B cell (primary cell): ENCODE results near the gene APOC3. TPM values are rescaled to one million over a fixed set of nuclear protein-coding genes. Genes with fewer than 3 reads are reported as not detected.
A peak's percentile ranks its signal among the peaks of the same experiment; 100 is the strongest.

Experiments
- ATAC-seq: fragments of 200-7000 bp; cut with Tn5 transposase; one replicate; pipeline ENCODE4 v1.10.0; 2021; ENCODE audit warnings: low read depth, mild to moderate bottlenecking, moderate number of reproducible peaks, moderate library complexity
- CTCF ChIA-PET: fragments of 350-600 bp; sonication (Branson Sonifier 250); formaldehyde crosslinking; loops from one replicate; lab custom pipeline; 2021; ENCODE audit warnings: antibody characterized with exemption, inconsistent platforms; lab: Charles Lee
- POLR2A ChIA-PET: fragments of 350-600 bp; sonication (Branson Sonifier 250); formaldehyde crosslinking; loops from one replicate; lab custom pipeline; 2021; ENCODE audit warnings: antibody characterized with exemption; lab: Charles Lee
- DNase-seq: peaks from one replicate; pipeline ENCODE4 v3.0.0; 2013
- H2AFZ ChIP-seq: 2 replicates; pipeline ENCODE4 v1.6.1; 2012; ENCODE audit warnings: mild to moderate bottlenecking, low read depth, low read length; ENCODE audit not compliant: insufficient read depth, poor library complexity, severe bottlenecking
- H3K27ac ChIP-seq, 2 donors: 1 replicate in 1 of 2; 2 replicates in 1 of 2; pipeline ENCODE4 v1.5.1; 2012 to 2013; ENCODE audit warnings: low read length in 2 of 2, mild to moderate bottlenecking in 2 of 2, moderate library complexity in 1 of 2
- H3K27me3 ChIP-seq, 4 experiments: fragments of 200-600 bp in 1 of 4; sonication (generic) in 1 of 4; replicated peaks in 1 of 4; 1 replicate in 2 of 4; 2 replicates in 2 of 4; pipeline versions ENCODE4 v1.6.1 to v1.7.0; 2013 to 2016; ENCODE audit warnings: low read length in 3 of 4, mild to moderate bottlenecking in 2 of 4, mixed read lengths in 1 of 4, moderate library complexity in 1 of 4; ENCODE audit not compliant: insufficient read depth in 4 of 4, control insufficient read depth in 3 of 4; ENCODE audit errors: control extremely low read depth in 1 of 4
- H3K36me3 ChIP-seq, 2 experiments: replicated peaks in 1 of 2; 1 replicate in 1 of 2; 2 replicates in 1 of 2; pipeline versions ENCODE4 v1.6.1 to v1.7.1; 2013; ENCODE audit warnings: low read length in 1 of 2; ENCODE audit not compliant: insufficient read depth in 2 of 2, control insufficient read depth in 1 of 2; ENCODE audit errors: control extremely low read depth in 1 of 2, extremely low read depth in 1 of 2
- H3K4me1 ChIP-seq, 2 donors: fragments of 200-600 bp in 1 of 2; sonication (generic) in 1 of 2; 1 replicate in 1 of 2; 2 replicates in 1 of 2; pipeline versions ENCODE4 v1.5.1 to v1.6.1; 2013 to 2017; ENCODE audit warnings: low read length in 2 of 2; ENCODE audit not compliant: control insufficient read depth in 2 of 2, insufficient read depth in 2 of 2
- H3K4me2 ChIP-seq: replicated peaks from 2 replicates; pipeline ENCODE3; 2012; ENCODE audit warnings: mild to moderate bottlenecking, low read depth, low read length; ENCODE audit not compliant: poor library complexity, severe bottlenecking
- H3K4me3 ChIP-seq, 5 experiments: fragments of 200-600 bp in 1 of 5; sonication (generic) in 1 of 5; 1 replicate in 3 of 5; 2 replicates in 2 of 5; pipeline versions ENCODE4 v1.5.1 to v1.7.0; 2011 to 2016; ENCODE audit warnings: low read length in 4 of 5, mild to moderate bottlenecking in 4 of 5, low read depth in 2 of 5, control low read depth in 1 of 5, moderate library complexity in 1 of 5; ENCODE audit not compliant: insufficient read depth in 1 of 5; ENCODE audit errors: control extremely low read depth in 1 of 5, extremely low read depth in 1 of 5
- H3K79me2 ChIP-seq: fragments of 200-600 bp; sonication (generic); one replicate; pipeline ENCODE4 v1.6.0; 2016; ENCODE audit warnings: low read length; ENCODE audit not compliant: control insufficient read depth, insufficient read depth
- H3K9ac ChIP-seq: fragments of 200-600 bp; sonication (generic); 2 replicates; pipeline ENCODE4 v1.6.1; 2017; ENCODE audit warnings: mild to moderate bottlenecking, low read length, moderate library complexity
- H3K9me3 ChIP-seq, 3 donors: one replicate each; pipeline versions ENCODE4 v1.6.1 to v1.7.1; 2013; ENCODE audit warnings: low read length in 2 of 3; ENCODE audit not compliant: control insufficient read depth in 2 of 3, insufficient read depth in 1 of 3; ENCODE audit errors: control extremely low read depth in 1 of 3
- H4K20me1 ChIP-seq: 2 replicates; pipeline ENCODE4 v1.6.0; 2012; ENCODE audit warnings: mild to moderate bottlenecking, low read length; ENCODE audit not compliant: insufficient read depth, control insufficient read depth, poor library complexity, severe bottlenecking
- H3K27ac Mint-ChIP-seq: one replicate; pipeline ENCODE4 v1.8.0; 2021; ENCODE audit warnings: mixed read lengths
- H3K27me3 Mint-ChIP-seq: one replicate; pipeline ENCODE4 v1.8.0; 2021; ENCODE audit warnings: mixed read lengths
- H3K4me1 Mint-ChIP-seq: one replicate; pipeline ENCODE4 v1.8.0; 2021; ENCODE audit warnings: mixed read lengths
- H3K4me3 Mint-ChIP-seq: one replicate; pipeline ENCODE4 v1.8.0; 2021; ENCODE audit warnings: mixed read lengths
- H3K9me3 Mint-ChIP-seq: one replicate; pipeline ENCODE4 v1.8.0; 2022; ENCODE audit warnings: mixed read lengths; ENCODE audit not compliant: insufficient read depth
- EZH2 ChIP-seq: IDR thresholded peaks from 2 replicates; pipeline ENCODE4 v1.6.1; 2012; ENCODE audit warnings: borderline replicate concordance, low read depth, mild to moderate bottlenecking, moderate library complexity, low read length; ENCODE audit not compliant: insufficient read depth, poor library complexity, severe bottlenecking
- WGBS: methylation state at CpG from one replicate; pipeline ENCODE4 v1.1.5; 2013; ENCODE audit warnings: missing lambda C conversion rate; ENCODE audit not compliant: insufficient coverage; 5-methylcytosine and 5-hydroxymethylcytosine counted together
- intact Hi-C: fragments of 100-400 bp; cut with micrococcal nuclease; formaldehyde crosslinking; loops from one replicate; pipeline ENCODE4 v1.10.0; 2022
- polyA plus RNA-seq: library from polyadenylated mRNA; depleted of rRNA; stranded (reverse); fragments of >200 nt; gene quantifications from 2 replicates; pipeline ENCODE4 v1.2.3, GENCODE V29; 2012
- total RNA-seq, 2 donors: library from RNA; stranded (reverse); fragments of 120-200 nt in 1 of 2; gene quantifications; 1 replicate in 1 of 2; 2 replicates in 1 of 2; pipeline versions ENCODE4 v1.2.3 to v1.2.4, GENCODE V29; 2013 to 2022
- TF ChIP-seq, protein P1 (sequence below): fragments of 200-600 bp; IDR thresholded peaks from one replicate; pipeline ENCODE4 v1.8.0; 2022; ENCODE audit warnings: antibody characterized with exemption, mild to moderate bottlenecking

Gene APOC3
- total and polyA plus RNA-seq, 2 donors (not counting 1 experiment from before 2014, with no cell fraction given), result not detected

- no peak overlapping the region for H3K9ac ChIP-seq
- Mint-ChIP-seq H3K9me3 (no peaks in the 10 kb centered on the region), H3K27ac (peak overlapping the region; percentile 98), H3K27me3 (peaks cover 7% of the 10 kb centered on the region), H3K4me3 (peak overlapping the region; percentile 98), H3K4me1 (peaks cover 37% of the 10 kb centered on the region)
- H3K9me3 ChIP-seq, result no peaks in the 10 kb centered on the region
- intact Hi-C loops, result loop anchor here (5.0 kb wide), 1 partner anchor 541 kb away; the partner anchor contains the start of gene CEP164
- ChIA-PET POLR2A (interaction anchor here (0.8 to 2.3 kb wide), 2 partner anchors 14 to 358 kb away, joined by 3 to 11 read pairs; partner anchors contain the start of genes BUD13 and PAFAH1B2), CTCF (interaction anchor here (1.2 to 2.3 kb wide), 2 partner anchors 9 to 441 kb away, joined by 4 to 10 read pairs; no protein-coding TSS in a partner anchor)
- peaks cover 0 to 10% (median 0%) of the 10 kb centered on the region in 4 experiments for H3K27me3 ChIP-seq
- peaks cover 6 to 52% of the 10 kb centered on the region in 2 experiments for H3K36me3 ChIP-seq
- ATAC-seq (no peak), DNase-seq (no peak)
- no peak for TF ChIP-seq EZH2
- TF ChIP-seq, protein P1, sequence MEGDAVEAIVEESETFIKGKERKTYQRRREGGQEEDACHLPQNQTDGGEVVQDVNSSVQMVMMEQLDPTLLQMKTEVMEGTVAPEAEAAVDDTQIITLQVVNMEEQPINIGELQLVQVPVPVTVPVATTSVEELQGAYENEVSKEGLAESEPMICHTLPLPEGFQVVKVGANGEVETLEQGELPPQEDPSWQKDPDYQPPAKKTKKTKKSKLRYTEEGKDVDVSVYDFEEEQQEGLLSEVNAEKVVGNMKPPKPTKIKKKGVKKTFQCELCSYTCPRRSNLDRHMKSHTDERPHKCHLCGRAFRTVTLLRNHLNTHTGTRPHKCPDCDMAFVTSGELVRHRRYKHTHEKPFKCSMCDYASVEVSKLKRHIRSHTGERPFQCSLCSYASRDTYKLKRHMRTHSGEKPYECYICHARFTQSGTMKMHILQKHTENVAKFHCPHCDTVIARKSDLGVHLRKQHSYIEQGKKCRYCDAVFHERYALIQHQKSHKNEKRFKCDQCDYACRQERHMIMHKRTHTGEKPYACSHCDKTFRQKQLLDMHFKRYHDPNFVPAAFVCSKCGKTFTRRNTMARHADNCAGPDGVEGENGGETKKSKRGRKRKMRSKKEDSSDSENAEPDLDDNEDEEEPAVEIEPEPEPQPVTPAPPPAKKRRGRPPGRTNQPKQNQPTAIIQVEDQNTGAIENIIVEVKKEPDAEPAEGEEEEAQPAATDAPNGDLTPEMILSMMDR, result no peak
- H3K4me3 ChIP-seq, result no peak overlapping the region
- H2AFZ ChIP-seq, result no peak overlapping the region
- H4K20me1 ChIP-seq, result peaks cover 5% of the 10 kb centered on the region
- H3K27ac ChIP-seq, result no peak overlapping the region
- 83% methylated on average over 2 of the region's 2 CpGs for WGBS
- peaks cover 34% of the 10 kb centered on the region for H3K79me2 ChIP-seq
- peak overlapping the region; percentile 91 for H3K4me2 ChIP-seq
- H3K4me1 ChIP-seq, result peaks cover 21 to 26% of the 10 kb centered on the region in 2 donors
Measured at GRCh38 chr11:116786326-116786725, 43.4 kb upstream of the APOC3 start.

DNA sequence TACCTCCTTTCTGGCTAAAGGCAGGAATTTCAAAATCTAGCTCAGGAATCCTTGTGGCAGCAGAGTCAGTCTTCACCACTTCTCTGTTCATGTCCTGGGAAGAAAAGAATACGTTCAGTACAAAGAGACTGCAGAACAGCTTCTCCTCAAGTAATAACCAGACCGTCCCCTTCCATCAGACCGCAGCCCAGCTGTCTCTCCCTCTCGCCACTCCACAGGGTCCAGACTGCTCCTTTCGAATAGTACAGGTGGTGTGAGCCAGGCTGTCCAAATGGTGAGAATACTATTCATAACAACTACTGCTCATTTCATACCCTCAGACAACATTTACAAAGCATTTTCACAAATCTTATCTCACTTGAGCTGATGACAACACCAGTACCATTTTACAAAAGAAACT is 42.7 kb upstream of the APOC3 start:
- peak overlapping the region; percentile 45 to 88 (median 81) for H3K4me3 ChIP-seq
- 71% methylated on average over 3 of the region's 5 CpGs for WGBS
- H3K27ac ChIP-seq, result peak overlapping the region in 1 of 2 donors; percentile 82
- peaks cover 6 to 48% of the 10 kb centered on the region in 2 experiments for H3K36me3 ChIP-seq
- POLR2A ChIA-PET, result interaction anchor here (0.8 to 2.3 kb wide), 3 partner anchors 12 to 357 kb away, joined by 3 to 11 read pairs (median 6); partner anchors contain the start of genes BUD13 and PAFAH1B2
- H3K79me2 ChIP-seq, result peaks cover 34% of the 10 kb centered on the region
- CTCF ChIA-PET, result interaction anchor here (0.8 to 5.2 kb wide), 6 partner anchors 10 to 440 kb away, joined by 3 to 45 read pairs (median 4); partner anchors contain the start of genes APOA1 and BUD13
- no peak for ATAC-seq
- H3K27me3 ChIP-seq, result peaks cover 0 to 10% (median 0%) of the 10 kb centered on the region in 4 experiments
- intact Hi-C loops, result loop anchor here (5.0 kb wide), 1 partner anchor 540 kb away; the partner anchor contains the start of gene CEP164
- Mint-ChIP-seq H3K27me3 (peaks cover 7% of the 10 kb centered on the region), H3K4me3 (peak overlapping the region; percentile 98), H3K9me3 (no peaks in the 10 kb centered on the region), H3K27ac (peak overlapping the region; percentile 98), H3K4me1 (peaks cover 37% of the 10 kb centered on the region)
- peak overlapping the region; percentile 88 for H3K9ac ChIP-seq
- H3K4me2 ChIP-seq, result peak overlapping the region; percentile 91
- peaks cover 22 to 29% of the 10 kb centered on the region in 2 donors for H3K4me1 ChIP-seq
- no peaks in the 10 kb centered on the region for H3K9me3 ChIP-seq
- H2AFZ ChIP-seq, result peak overlapping the region; percentile 96
- TF ChIP-seq EZH2, result no peak
- TF ChIP-seq, protein P1, result no peak
- no peak for DNase-seq
- peaks cover 5% of the 10 kb centered on the region for H4K20me1 ChIP-seq
